ENCODE data around the gene TRIM33.
"Not testable (repeated sequence)": the region's sequence is repeated elsewhere in the genome, so short reads cannot be mapped to it uniquely, and the experiment has no call there.

The TRIM33 gene

GRCh38 chr1:114379358-114379757 is 131.6 kb downstream of the TRIM33 start:
- TF ChIP-seq, protein P1, sequence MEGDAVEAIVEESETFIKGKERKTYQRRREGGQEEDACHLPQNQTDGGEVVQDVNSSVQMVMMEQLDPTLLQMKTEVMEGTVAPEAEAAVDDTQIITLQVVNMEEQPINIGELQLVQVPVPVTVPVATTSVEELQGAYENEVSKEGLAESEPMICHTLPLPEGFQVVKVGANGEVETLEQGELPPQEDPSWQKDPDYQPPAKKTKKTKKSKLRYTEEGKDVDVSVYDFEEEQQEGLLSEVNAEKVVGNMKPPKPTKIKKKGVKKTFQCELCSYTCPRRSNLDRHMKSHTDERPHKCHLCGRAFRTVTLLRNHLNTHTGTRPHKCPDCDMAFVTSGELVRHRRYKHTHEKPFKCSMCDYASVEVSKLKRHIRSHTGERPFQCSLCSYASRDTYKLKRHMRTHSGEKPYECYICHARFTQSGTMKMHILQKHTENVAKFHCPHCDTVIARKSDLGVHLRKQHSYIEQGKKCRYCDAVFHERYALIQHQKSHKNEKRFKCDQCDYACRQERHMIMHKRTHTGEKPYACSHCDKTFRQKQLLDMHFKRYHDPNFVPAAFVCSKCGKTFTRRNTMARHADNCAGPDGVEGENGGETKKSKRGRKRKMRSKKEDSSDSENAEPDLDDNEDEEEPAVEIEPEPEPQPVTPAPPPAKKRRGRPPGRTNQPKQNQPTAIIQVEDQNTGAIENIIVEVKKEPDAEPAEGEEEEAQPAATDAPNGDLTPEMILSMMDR (IDR thresholded peaks at IDR 0.05; ENCODE audit: low read depth, low read length, missing control alignments), result no peak
- no peak for DNase-seq (ENCODE audit: low read depth)
- H3K4me3 ChIP-seq (ENCODE audit: low read depth, low read length), result no peak overlapping the region
- in situ Hi-C loops (cut with HindIII; ENCODE audit: low sequenced_read_pairs), result no loop called here

DNA sequence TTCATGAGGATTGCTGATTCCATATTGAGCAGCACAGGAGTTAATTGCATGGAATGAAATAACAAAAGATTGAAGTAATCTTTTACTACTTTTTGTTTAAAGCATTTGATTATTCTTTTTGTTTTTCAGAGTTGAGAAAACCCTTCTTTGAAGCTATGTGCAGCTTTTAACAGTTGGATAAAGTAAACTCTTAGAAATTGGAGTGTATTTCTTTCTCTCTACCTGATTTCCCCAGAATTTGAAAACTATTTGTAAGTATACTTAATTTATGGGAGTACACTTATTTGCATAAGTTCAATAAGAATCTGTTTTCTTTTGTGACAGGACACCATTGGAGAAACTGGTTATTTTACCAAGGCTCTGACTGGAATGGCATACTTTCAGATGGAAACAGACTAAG is 133.6 kb downstream of the TRIM33 start:
- no peak overlapping the region for H3K4me3 ChIP-seq (ENCODE audit: low read depth, low read length)
- in situ Hi-C loops (cut with HindIII; ENCODE audit: low sequenced_read_pairs), result no loop called here
- DNase-seq (ENCODE audit: low read depth), result no peak
- TF ChIP-seq, protein P1 (IDR thresholded peaks at IDR 0.05; ENCODE audit: low read depth, low read length, missing control alignments), result no peak

DNA sequence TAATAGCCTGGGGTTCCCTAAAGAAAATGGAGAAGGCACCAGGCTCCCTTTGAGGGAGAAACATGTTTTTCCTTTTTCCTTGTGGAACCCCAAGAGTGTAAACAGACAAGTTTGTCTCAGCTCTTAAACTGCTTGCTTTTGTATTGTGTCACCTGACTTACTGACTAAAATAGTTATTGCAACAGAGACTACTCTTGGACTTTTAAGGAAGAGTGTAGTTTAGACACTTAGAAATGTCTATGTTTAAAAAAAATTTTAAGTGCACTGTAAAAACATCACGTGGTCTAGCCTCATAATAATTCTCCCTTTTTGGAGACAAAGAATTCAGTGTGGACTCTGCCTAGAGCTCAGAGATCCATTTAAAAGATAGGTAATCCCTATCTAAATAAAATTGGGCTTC is 141.1 kb downstream of the TRIM33 start:
- in situ Hi-C loops (cut with HindIII; ENCODE audit: low sequenced_read_pairs), result no loop called here
- DNase-seq (ENCODE audit: low read depth), result no peak
- TF ChIP-seq, protein P1 (IDR thresholded peaks at IDR 0.05; ENCODE audit: low read depth, low read length, missing control alignments), result no peak
- H3K4me3 ChIP-seq (ENCODE audit: low read depth, low read length), result no peak overlapping the region

GRCh38 chr1:114369266-114369919 is 141.6 kb downstream of the TRIM33 start:
- in situ Hi-C loops (cut with HindIII; ENCODE audit: low sequenced_read_pairs); DNase-seq (ENCODE audit: low read depth); H3K4me3 ChIP-seq (ENCODE audit: low read depth, low read length): not testable (repeated sequence)

GRCh38 chr1:114368560-114369255 is 142.3 kb downstream of the TRIM33 start:
- no peak overlapping the region for H3K4me3 ChIP-seq (ENCODE audit: low read depth, low read length)
- in situ Hi-C loops (cut with HindIII; ENCODE audit: low sequenced_read_pairs), result no loop called here
- DNase-seq (ENCODE audit: low read depth), result no peak
- TF ChIP-seq, protein P1 (IDR thresholded peaks at IDR 0.05; ENCODE audit: low read depth, low read length, missing control alignments), result no peak

DNA sequence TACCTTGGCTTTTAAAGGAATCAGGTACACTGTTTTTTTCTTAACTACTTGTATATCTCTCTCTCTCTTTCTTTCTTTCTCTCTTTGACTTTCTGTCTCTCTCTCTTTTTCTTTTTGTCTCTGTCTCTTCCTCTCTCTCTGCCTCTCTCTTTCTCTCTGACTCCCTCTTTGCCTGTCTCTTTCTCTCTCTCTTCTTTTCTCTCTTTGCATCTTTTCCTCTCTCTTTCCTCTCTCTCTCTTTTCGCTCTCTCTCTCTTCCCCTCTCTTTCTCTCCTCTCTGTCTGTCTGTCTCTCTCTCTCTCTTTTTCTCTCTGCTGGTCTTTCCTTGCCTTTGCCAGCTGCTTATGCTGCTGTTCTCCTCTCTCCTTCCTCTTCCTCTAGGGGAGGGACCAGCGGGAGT is 143.2 kb downstream of the TRIM33 start:
- TF ChIP-seq, protein P1 (IDR thresholded peaks at IDR 0.05; ENCODE audit: low read depth, low read length, missing control alignments), result no peak

DNA sequence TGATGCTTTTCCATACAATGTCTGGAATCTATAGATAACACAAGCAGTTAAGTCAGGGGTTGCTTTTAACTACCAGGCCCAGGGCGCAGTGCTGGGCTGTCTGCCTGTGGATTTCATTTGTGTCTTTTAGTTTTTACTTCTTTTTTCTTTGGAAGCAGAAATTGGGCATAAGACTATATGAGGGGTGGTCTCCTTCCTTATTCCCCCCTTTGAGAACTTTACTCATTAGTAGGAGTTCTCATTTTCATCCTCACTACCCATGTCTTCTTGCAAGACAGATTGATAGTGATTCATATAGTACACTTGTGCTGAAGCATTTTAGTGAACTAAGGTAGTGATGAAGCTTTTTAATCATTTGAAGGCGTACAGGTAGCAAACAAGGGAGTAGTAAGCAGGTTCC is 147.8 kb downstream of the TRIM33 start:
- DNase-seq (ENCODE audit: low read depth); H3K4me3 ChIP-seq (ENCODE audit: low read depth, low read length); in situ Hi-C loops (cut with HindIII; ENCODE audit: low sequenced_read_pairs): not testable (repeated sequence)

More for the DNA sequence above, 143.2 kb downstream of the TRIM33 start:
- H3K4me3 ChIP-seq (ENCODE audit: low read depth, low read length), result no peak overlapping the region
- no peak for DNase-seq (ENCODE audit: low read depth)
- in situ Hi-C loops (cut with HindIII; ENCODE audit: low sequenced_read_pairs), result no loop called here
